Stomach (tissue), 4 donors: Measurements from ENCODE around the gene VPS13D.

Source experiments
- CTCF ChIP-seq, 7 experiments: fragments of 450-650 bp in 4 of 7; fragments of 200-600 bp in 3 of 7; sonication (generic) in 3 of 7; IDR thresholded peaks; one replicate each; pipeline ENCODE4 v1.5.1; 2016 to 2019; ENCODE audit warnings: antibody characterized with exemption in 7 of 7, control low read depth in 2 of 7, mild to moderate bottlenecking in 1 of 7
- EP300 ChIP-seq: sonication (generic); formaldehyde crosslinking; IDR thresholded peaks from one replicate; pipeline ENCODE4 v1.6.1; 2017; ENCODE audit warnings: antibody characterized with exemption
- POLR2A ChIP-seq, 4 donors: fragments of 450-650 bp; IDR thresholded peaks; one replicate each; pipeline ENCODE4 v1.6.1; 2016; ENCODE audit warnings: antibody characterized with exemption in 4 of 4, control low read depth in 2 of 4, mild to moderate bottlenecking in 1 of 4, moderate library complexity in 1 of 4

GRCh38 chr1:12434686-12435085, 204.9 kb downstream of the VPS13D start:
- TF ChIP-seq CTCF (IDR thresholded peaks at IDR 0.05) (no peak), EP300 (no peak), POLR2A (IDR thresholded peaks at IDR 0.05) (no peak)
